Mesenchymal stem cell (in vitro differentiated cells and primary cell): ENCODE measurements around the gene ABCC1.

Source experiments
- DNase-seq: peaks from one replicate; pipeline ENCODE4 v3.0.0-alpha.2; 2013
- H2AFZ ChIP-seq: one replicate; pipeline ENCODE4 v1.6.1; 2013; ENCODE audit warnings: low read depth, mild to moderate bottlenecking, control low read depth, inconsistent platforms, low read length, moderate library complexity
- H2AK5ac ChIP-seq: 2 replicates; pipeline ENCODE4 v1.6.1; 2013; ENCODE audit warnings: low read length, moderate library complexity, mild to moderate bottlenecking, inconsistent platforms; ENCODE audit not compliant: severe bottlenecking
- H2BK120ac ChIP-seq: one replicate; pipeline ENCODE4 v1.6.1; 2013; ENCODE audit warnings: low read depth, mild to moderate bottlenecking, inconsistent platforms, low read length, moderate library complexity
- H2BK12ac ChIP-seq, 2 experiments: one replicate each; pipeline ENCODE4 v1.6.1; 2013; ENCODE audit warnings: inconsistent platforms in 2 of 2, low read length in 2 of 2, mild to moderate bottlenecking in 2 of 2, moderate library complexity in 2 of 2, control low read depth in 1 of 2
- H2BK15ac ChIP-seq: one replicate; pipeline ENCODE4 v1.6.1; 2013; ENCODE audit warnings: mild to moderate bottlenecking, low read depth, inconsistent platforms; ENCODE audit not compliant: poor library complexity, severe bottlenecking
- H2BK5ac ChIP-seq: 2 replicates; pipeline ENCODE4 v1.6.1; 2013; ENCODE audit warnings: low read depth, mild to moderate bottlenecking, low read length, control low read depth, inconsistent platforms; ENCODE audit not compliant: poor library complexity, severe bottlenecking
- H3K14ac ChIP-seq, 2 experiments: one replicate each; pipeline ENCODE4 v1.6.1; 2013; ENCODE audit warnings: inconsistent platforms in 2 of 2, low read length in 2 of 2, control low read depth in 1 of 2, mild to moderate bottlenecking in 1 of 2, moderate library complexity in 1 of 2
- H3K18ac ChIP-seq, 2 experiments: one replicate each; pipeline ENCODE4 v1.6.1; 2013; ENCODE audit warnings: inconsistent platforms in 2 of 2, low read length in 2 of 2, control low read depth in 1 of 2, low read depth in 1 of 2, mild to moderate bottlenecking in 1 of 2
- H3K23ac ChIP-seq, 2 experiments: one replicate each; pipeline ENCODE4 v1.6.1; 2013; ENCODE audit warnings: inconsistent platforms in 2 of 2, low read length in 2 of 2, mild to moderate bottlenecking in 2 of 2, moderate library complexity in 2 of 2, control low read depth in 1 of 2
- H3K27ac ChIP-seq: 2 replicates; pipeline ENCODE4 v1.5.1; 2013; ENCODE audit warnings: mild to moderate bottlenecking, moderate library complexity, low read length, control low read depth, inconsistent platforms; ENCODE audit not compliant: poor library complexity, severe bottlenecking
- H3K27me3 ChIP-seq, 2 experiments: 2 replicates each; pipeline versions ENCODE4 v1.6.1 to v1.7.0; 2013; ENCODE audit warnings: low read length in 2 of 2, mild to moderate bottlenecking in 2 of 2, moderate library complexity in 2 of 2, control low read depth in 1 of 2, inconsistent platforms in 1 of 2; ENCODE audit not compliant: control insufficient read depth in 1 of 2, insufficient read depth in 1 of 2
- H3K36me3 ChIP-seq, 2 experiments: 2 replicates each; pipeline versions ENCODE4 v1.6.1 to v1.7.0; 2013; ENCODE audit warnings: low read length in 2 of 2, control low read depth in 1 of 2, inconsistent platforms in 1 of 2, low read depth in 1 of 2, mild to moderate bottlenecking in 1 of 2; ENCODE audit not compliant: insufficient read depth in 2 of 2, control insufficient read depth in 1 of 2
- H3K4ac ChIP-seq, 2 experiments: one replicate each; pipeline ENCODE4 v1.6.1; 2013; ENCODE audit warnings: inconsistent platforms in 2 of 2, low read length in 2 of 2, mild to moderate bottlenecking in 2 of 2, moderate library complexity in 2 of 2, control low read depth in 1 of 2, low read depth in 1 of 2
- H3K4me1 ChIP-seq: 2 replicates; pipeline ENCODE4 v1.6.1; 2013; ENCODE audit warnings: low read depth, low read length, control low read depth; ENCODE audit not compliant: control insufficient read depth, insufficient read depth
- H3K4me2 ChIP-seq: 2 replicates; pipeline ENCODE4 v1.6.1; 2013; ENCODE audit warnings: low read length, mild to moderate bottlenecking, inconsistent platforms; ENCODE audit not compliant: poor library complexity, severe bottlenecking
- H3K4me3 ChIP-seq, 2 experiments: 2 replicates each; pipeline versions ENCODE4 v1.5.1 to v1.7.0; 2013; ENCODE audit warnings: low read length in 2 of 2, mild to moderate bottlenecking in 2 of 2, control low read depth in 1 of 2, low read depth in 1 of 2; ENCODE audit not compliant: insufficient read depth in 1 of 2
- H3K79me1 ChIP-seq: replicated peaks from 2 replicates; pipeline ENCODE4 v1.6.1; 2013; ENCODE audit warnings: mild to moderate bottlenecking, control low read depth, low read length, inconsistent platforms; ENCODE audit not compliant: poor library complexity, severe bottlenecking
- H3K9ac ChIP-seq: 2 replicates; pipeline ENCODE4 v1.7.0; 2013; ENCODE audit warnings: mild to moderate bottlenecking, low read length, moderate library complexity
- H3K9me3 ChIP-seq: 2 replicates; pipeline ENCODE4 v1.7.0; 2013; ENCODE audit warnings: mild to moderate bottlenecking, low read length; ENCODE audit not compliant: control insufficient read depth
- H4K8ac ChIP-seq: one replicate; pipeline ENCODE4 v1.6.1; 2013; ENCODE audit warnings: inconsistent platforms, mild to moderate bottlenecking, low read length, moderate library complexity
- H4K91ac ChIP-seq: one replicate; pipeline ENCODE4 v1.6.1; 2013; ENCODE audit warnings: mild to moderate bottlenecking, low read length, inconsistent platforms
- WGBS: methylation state at CpG from one replicate; pipeline ENCODE4 v1.1.7; 2013; ENCODE audit warnings: mixed read lengths; 5-methylcytosine and 5-hydroxymethylcytosine counted together

The ABCC1 gene

GRCh38 chr16:16127469-16128116 lies 178.2 kb downstream of the ABCC1 start:
- H2AK5ac ChIP-seq, result peak overlapping the region; percentile 55
- H4K91ac ChIP-seq, result no peak overlapping the region
- no peaks in the 10 kb centered on the region for H3K27me3 ChIP-seq
- H3K79me1 ChIP-seq, result peaks cover 1% of the 10 kb centered on the region
- peaks cover 16% of the 10 kb centered on the region for H3K9me3 ChIP-seq
- H3K4ac ChIP-seq, result peak overlapping the region in 1 of 2 experiments; percentile 40
- H2BK12ac ChIP-seq, result peak overlapping the region in 1 of 2 experiments; percentile 24
- no peak overlapping the region for H3K4me2 ChIP-seq
- peaks cover 40 to 81% of the 10 kb centered on the region in 2 experiments for H3K36me3 ChIP-seq
- H2BK15ac ChIP-seq, result no peak overlapping the region
- H3K14ac ChIP-seq, result no peak overlapping the region
- peak; percentile 75 for DNase-seq
- H3K23ac ChIP-seq, result no peak overlapping the region
- H2BK120ac ChIP-seq, result no peak overlapping the region
- H3K9ac ChIP-seq, result no peak overlapping the region
- H3K4me1 ChIP-seq, result peaks cover 2% of the 10 kb centered on the region
- no peak overlapping the region for H3K18ac ChIP-seq
- H3K4me3 ChIP-seq, result no peak overlapping the region
- no peak overlapping the region for H2AFZ ChIP-seq
- H3K27ac ChIP-seq, result no peak overlapping the region
- 65% methylated on average over 7 of the region's 11 CpGs for WGBS
- H4K8ac ChIP-seq, result peak overlapping the region; percentile 70
- H2BK5ac ChIP-seq, result no peak overlapping the region

GRCh38 chr16:16131204-16131603 lies 181.8 kb downstream of the ABCC1 start:
- no peak overlapping the region for H2BK12ac ChIP-seq
- no peak overlapping the region for H2BK15ac ChIP-seq
- no peak overlapping the region for H2AK5ac ChIP-seq
- no peak overlapping the region for H2BK5ac ChIP-seq
- WGBS, result 100% methylated on average over 3 of the region's 3 CpGs
- H2AFZ ChIP-seq, result no peak overlapping the region
- H3K4me1 ChIP-seq, result peaks cover 9% of the 10 kb centered on the region
- peaks cover 37 to 82% of the 10 kb centered on the region in 2 experiments for H3K36me3 ChIP-seq
- no peak overlapping the region for H2BK120ac ChIP-seq
- H3K27me3 ChIP-seq, result no peaks in the 10 kb centered on the region
- no peak overlapping the region for H3K4me2 ChIP-seq
- no peak overlapping the region for H4K91ac ChIP-seq
- H3K4ac ChIP-seq, result no peak overlapping the region
- no peak for DNase-seq
- H3K27ac ChIP-seq, result no peak overlapping the region
- H3K9me3 ChIP-seq, result no peaks in the 10 kb centered on the region
- no peak overlapping the region for H3K18ac ChIP-seq
- H3K79me1 ChIP-seq, result no peaks in the 10 kb centered on the region
- no peak overlapping the region for H3K9ac ChIP-seq
- peak overlapping the region; percentile 12 for H4K8ac ChIP-seq
- H3K23ac ChIP-seq, result no peak overlapping the region
- no peak overlapping the region for H3K4me3 ChIP-seq
- no peak overlapping the region for H3K14ac ChIP-seq

- Histone ChIP-seq H2BK12ac (no peak overlapping the region), H2BK120ac (no peak overlapping the region), H3K4me1 (peaks cover 9% of the 10 kb centered on the region), H3K9ac (no peak overlapping the region), H3K18ac (no peak overlapping the region), H2AK5ac (no peak overlapping the region), H3K4me3 (no peak overlapping the region), H4K91ac (no peak overlapping the region), H3K27me3 (no peaks in the 10 kb centered on the region), H3K9me3 (no peaks in the 10 kb centered on the region), H2BK15ac (no peak overlapping the region), H2BK5ac (no peak overlapping the region), H3K4ac (no peak overlapping the region), H3K27ac (no peak overlapping the region), H3K4me2 (no peak overlapping the region), H3K23ac (no peak overlapping the region), H2AFZ (no peak overlapping the region), H3K36me3 (peaks cover 42 to 84% of the 10 kb centered on the region in 2 experiments), H4K8ac (no peak overlapping the region), H3K14ac (no peak overlapping the region), H3K79me1 (no peaks in the 10 kb centered on the region)
- 97% methylated on average over 15 of the region's 15 CpGs for WGBS
- DNase-seq, result no peak
These were observed 182.2 kb downstream of the ABCC1 start for GRCh38 chr16:16131659-16132058.

- no peak overlapping the region for H2BK15ac ChIP-seq
- no peak overlapping the region for H2AK5ac ChIP-seq
These were observed 184.7 kb downstream of the ABCC1 start for GRCh38 chr16:16133943-16134604.

More at GRCh38 chr16:16133943-16134604, 184.7 kb downstream of the ABCC1 start:
- H3K14ac ChIP-seq, result no peak overlapping the region
- no peak overlapping the region for H3K4me3 ChIP-seq
- no peak overlapping the region for H2BK120ac ChIP-seq
- H4K8ac ChIP-seq, result no peak overlapping the region
- H3K27me3 ChIP-seq, result no peaks in the 10 kb centered on the region
- H3K27ac ChIP-seq, result no peak overlapping the region
- no peak overlapping the region for H4K91ac ChIP-seq
- peak; percentile 13 for DNase-seq
- peaks cover 2% of the 10 kb centered on the region for H3K79me1 ChIP-seq
- peaks cover 58 to 91% of the 10 kb centered on the region in 2 experiments for H3K36me3 ChIP-seq
- no peak overlapping the region for H2BK5ac ChIP-seq
- H3K4ac ChIP-seq, result no peak overlapping the region
- H3K4me2 ChIP-seq, result no peak overlapping the region
- 94% methylated on average over 21 of the region's 21 CpGs for WGBS
- no peak overlapping the region for H3K18ac ChIP-seq
- no peaks in the 10 kb centered on the region for H3K9me3 ChIP-seq
- H2BK12ac ChIP-seq, result no peak overlapping the region
- no peak overlapping the region for H2AFZ ChIP-seq
- no peak overlapping the region for H3K23ac ChIP-seq
- peaks cover 8% of the 10 kb centered on the region for H3K4me1 ChIP-seq
- no peak overlapping the region for H3K9ac ChIP-seq
